ENCODE data around the gene WDSUB1.

DNA sequence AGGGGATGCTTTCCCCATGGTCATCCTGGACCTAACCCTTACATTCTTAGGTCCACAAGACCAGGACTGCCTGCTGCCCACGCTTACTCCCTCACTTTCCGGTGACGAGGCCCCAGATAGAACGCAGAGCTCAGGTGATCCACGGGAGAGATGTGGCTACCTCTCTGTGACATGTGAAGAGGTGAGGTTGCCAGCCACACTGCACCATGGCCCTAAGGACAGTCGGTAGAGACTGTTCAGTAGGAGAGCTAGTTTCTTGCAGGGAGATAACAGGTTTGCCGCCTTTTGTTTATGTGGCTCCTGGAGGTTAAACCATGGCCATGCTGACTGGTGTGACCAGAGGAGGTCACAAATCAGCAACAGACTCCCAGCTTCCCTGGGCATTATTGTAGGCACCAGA is 71.4 kb downstream of the WDSUB1 start:
- TF ChIP-seq GATA3 (IDR thresholded peaks at IDR 0.05; ENCODE audit: low read depth, low read length) (no peak), GATA2 (IDR thresholded peaks at IDR 0.05; ENCODE audit: low read depth, low read length) (no peak)
